A549 (cell line): Measurements from ENCODE around the gene LILRB1. TPM values are rescaled to one million over a fixed set of nuclear protein-coding genes. Genes with fewer than 3 reads are reported as not detected.
"Not testable (repeated sequence)": the region's sequence is repeated elsewhere in the genome, so short reads cannot be mapped to it uniquely, and the experiment has no call there.

Source experiments
- ATAC-seq, 2 experiments: fragments of 200-7000 bp in 1 of 2; fragments of >200 bp in 1 of 2; cut with Nextera tagmentation in 1 of 2; cut with Tn5 transposase in 1 of 2; 3 replicates each; pipeline versions ENCODE4 v1.8.0 to v1.9.1; 2018 to 2020; ENCODE audit warnings: mild to moderate bottlenecking in 1 of 2, moderate library complexity in 1 of 2
- CTCF ChIA-PET: fragments of 300-600 bp; sonication (Branson Sonifier 250); formaldehyde crosslinking; extraction: SDS; loops from one replicate; lab custom pipeline; 2021; ENCODE audit warnings: antibody characterized with exemption, inconsistent platforms; lab: Yijun Ruan, JAX
- POLR2A ChIA-PET: fragments of 350-600 bp; formaldehyde crosslinking; extraction: SDS; loops from one replicate; lab custom pipeline; 2021; ENCODE audit warnings: antibody characterized with exemption, inconsistent platforms; lab: Yijun Ruan, JAX
- DNase-seq, 2 experiments: peaks; one replicate each; pipeline versions ENCODE4 v3.0.0 to v3.0.0-alpha.2; 2011 to 2016; ENCODE audit warnings: low read depth in 1 of 2, low spot score in 1 of 2
- FAIRE-seq: peaks from 2 replicates; lab custom pipeline; 2011; peaks lifted over from hg19 to GRCh38; lab: Jason Lieb, UNC
- H3K27ac ChIP-seq, 2 experiments: fragments of >200 bp; sonication (Bioruptor Twin); formaldehyde crosslinking; 3 replicates each; pipeline ENCODE4 v1.5.1; 2016 to 2017
- H3K4me1 ChIP-seq: fragments of >200 bp; sonication (Bioruptor Twin); formaldehyde crosslinking; 3 replicates; pipeline ENCODE4 v1.6.1; 2016
- H3K4me2 ChIP-seq: fragments of >200 bp; sonication (Bioruptor Twin); formaldehyde crosslinking; 3 replicates; pipeline ENCODE4 v1.6.1; 2016
- H3K4me3 ChIP-seq: fragments of >200 bp; sonication (Bioruptor Twin); formaldehyde crosslinking; 3 replicates; pipeline ENCODE4 v1.5.1; 2016
- H3K9me3 ChIP-seq: fragments of >200 bp; sonication (Bioruptor Twin); formaldehyde crosslinking; 3 replicates; pipeline ENCODE4 v1.6.1; 2016
- BCL3 ChIP-seq: fragments of >200 bp; sonication (Bioruptor Twin); formaldehyde crosslinking; IDR thresholded peaks from 3 replicates; pipeline ENCODE4 v1.6.1; 2016
- BHLHE40 ChIP-seq: IDR thresholded peaks from 2 replicates; pipeline ENCODE4 v1.6.1; 2012; ENCODE audit warnings: low read depth, low read length, inconsistent platforms
- CBX8 ChIP-seq: fragments of 200-600 bp; sonication (generic); IDR thresholded peaks from 2 replicates; pipeline ENCODE4 v1.6.1; 2016
- EHMT2 ChIP-seq: fragments of 200-600 bp; sonication (generic); IDR thresholded peaks from 2 replicates; pipeline ENCODE4 v1.6.1; 2016; ENCODE audit warnings: antibody characterized with exemption, low read depth, mild to moderate bottlenecking, moderate library complexity
- ELK1 ChIP-seq: fragments of 150-350 bp; IDR thresholded peaks from 2 replicates; pipeline ENCODE4 v1.6.1; 2014; ENCODE audit warnings: low read depth, mild to moderate bottlenecking, low read length
- FOSL2 ChIP-seq, 2 experiments: fragments of 450-650 bp in 1 of 2; fragments of >200 bp in 1 of 2; sonication (Bioruptor Twin) in 1 of 2; formaldehyde crosslinking; IDR thresholded peaks; 2 replicates each; pipeline versions ENCODE4 v1.5.0 to v1.6.1; 2016 to 2020; ENCODE audit warnings: mild to moderate bottlenecking in 1 of 2, moderate library complexity in 1 of 2
- FOXS1 ChIP-seq: fragments of 250-450 bp; sonication (Bioruptor Pico); IDR thresholded peaks from 2 replicates; pipeline ENCODE4 v1.5.0; 2020; ENCODE audit warnings: mild to moderate bottlenecking, moderate library complexity
- GATA3 ChIP-seq: IDR thresholded peaks from 2 replicates; pipeline ENCODE4 v1.6.1; 2012; ENCODE audit warnings: borderline replicate concordance
- HEYL ChIP-seq: fragments of 250-450 bp; sonication (Bioruptor Pico); IDR thresholded peaks from 2 replicates; pipeline ENCODE4 v1.8.0; 2021; ENCODE audit warnings: mild to moderate bottlenecking, moderate library complexity
- HOXB13 ChIP-seq: fragments of 250-450 bp; sonication (Bioruptor Pico); IDR thresholded peaks from 2 replicates; pipeline ENCODE4 v1.5.0; 2020; ENCODE audit warnings: low read depth, mild to moderate bottlenecking, moderate library complexity
- JUN ChIP-seq, 2 experiments: fragments of >200 bp; sonication (Bioruptor Twin); formaldehyde crosslinking; IDR thresholded peaks; 2 replicates in 1 of 2; 3 replicates in 1 of 2; pipeline ENCODE4 v1.6.1; 2016 to 2017
- KDM1A ChIP-seq: fragments of 200-600 bp; sonication (generic); IDR thresholded peaks from 2 replicates; pipeline ENCODE4 v1.6.1; 2016; ENCODE audit warnings: low read depth, mild to moderate bottlenecking
- MAFK ChIP-seq: fragments of 450-650 bp; IDR thresholded peaks from 2 replicates; pipeline ENCODE4 v1.6.1; 2014; ENCODE audit not compliant: partially characterized antibody
- NPAS2 ChIP-seq: fragments of 250-450 bp; sonication (Bioruptor Pico); IDR thresholded peaks from 2 replicates; pipeline ENCODE4 v1.8.0; 2022; ENCODE audit warnings: mild to moderate bottlenecking, moderate library complexity, borderline replicate concordance
- PBX3 ChIP-seq: IDR thresholded peaks from 2 replicates; pipeline ENCODE4 v1.6.1; 2012
- PHF8 ChIP-seq: fragments of 200-600 bp; sonication (generic); IDR thresholded peaks from 2 replicates; pipeline ENCODE4 v1.6.1; 2016; ENCODE audit warnings: low read depth, mild to moderate bottlenecking, antibody characterized with exemption, moderate library complexity, borderline replicate concordance
- POLR2A ChIP-seq: IDR thresholded peaks from 2 replicates; pipeline ENCODE4 v1.6.1; 2012; ENCODE audit warnings: mild to moderate bottlenecking, low read length
- RARB ChIP-seq: fragments of 250-450 bp; sonication (Bioruptor Pico); IDR thresholded peaks from 2 replicates; pipeline ENCODE4 v1.8.0; 2021; ENCODE audit warnings: mild to moderate bottlenecking, moderate library complexity
- SMC3 ChIP-seq: fragments of >200 bp; sonication (Bioruptor Twin); formaldehyde crosslinking; IDR thresholded peaks from 3 replicates; pipeline ENCODE4 v1.6.1; 2018; ENCODE audit warnings: inconsistent platforms
- SREBF2 ChIP-seq: fragments of 450-650 bp; IDR thresholded peaks from 2 replicates; pipeline ENCODE4 v1.6.1; 2014; ENCODE audit warnings: mild to moderate bottlenecking, moderate library complexity
- TFCP2L1 ChIP-seq: fragments of 250-450 bp; sonication (Bioruptor Pico); IDR thresholded peaks from 2 replicates; pipeline ENCODE4 v1.5.0; 2021; ENCODE audit warnings: mild to moderate bottlenecking
- TP53 ChIP-seq: fragments of 250-450 bp; sonication (Bioruptor Pico); IDR thresholded peaks from 2 replicates; pipeline ENCODE4 v1.5.0; 2021; ENCODE audit warnings: mild to moderate bottlenecking, moderate library complexity
- ZC3H11A ChIP-seq: fragments of 450-650 bp; IDR thresholded peaks from 2 replicates; pipeline ENCODE4 v1.6.1; 2014; ENCODE audit warnings: antibody characterized with exemption, mild to moderate bottlenecking
- ZNF302 ChIP-seq: fragments of 250-450 bp; sonication (Bioruptor Pico); IDR thresholded peaks from 2 replicates; pipeline ENCODE4 v1.9.0; 2021; ENCODE audit warnings: inconsistent platforms, mild to moderate bottlenecking, moderate library complexity
- WGBS: methylation state at CpG from one replicate; pipeline ENCODE4 v1.1.6; 2017; ENCODE audit errors: missing lambda C conversion rate; 5-methylcytosine and 5-hydroxymethylcytosine counted together
- polyA plus RNA-seq, 4 experiments: library from polyadenylated mRNA; depleted of rRNA in 3 of 4; stranded (reverse); fragments of >200 nt; fragmentation: RNase III in 1 of 4; extraction: RNeasy Plus Mini Kit Qiagen cat#74134 plus additional on column Dnase treatment in 1 of 4; gene quantifications; 2 replicates in 3 of 4; 3 replicates in 1 of 4; pipeline ENCODE4 v1.2.3, GENCODE V29; 2011 to 2017

The LILRB1 gene
- polyA plus RNA-seq, 2 of the 4 experiments (the other 2 are of a cell fraction), result not detected

GRCh38 chr19:54594737-54595136 lies 35.5 kb upstream of the LILRB1 start:
- 3% methylated on average over 5 of the region's 5 CpGs for WGBS
- no peak for DNase-seq
- ChIA-PET POLR2A (no interaction called here), CTCF (no interaction called here)
- no peak for ATAC-seq
- no peak overlapping the region for H3K4me2 ChIP-seq
- no peaks in the 10 kb centered on the region for H3K4me1 ChIP-seq
- FAIRE-seq, result no peak
- TF ChIP-seq MAFK, result no peak
- no peak for TF ChIP-seq ZC3H11A
- no peak for TF ChIP-seq NPAS2 (CRISPR knock-in tag)
- no peak for TF ChIP-seq PHF8
- TF ChIP-seq BCL3, result no peak
- no peak for TF ChIP-seq HEYL (CRISPR knock-in tag)
- no peak for TF ChIP-seq EHMT2
- no peak for TF ChIP-seq ZNF302 (CRISPR knock-in tag)
- H3K9me3 ChIP-seq, result no peaks in the 10 kb centered on the region
- H3K4me3 ChIP-seq, result no peak overlapping the region
- H3K27ac ChIP-seq, result no peak overlapping the region

- 9% methylated on average over 24 of the region's 26 CpGs for WGBS
- H3K27ac ChIP-seq, H3K4me1 ChIP-seq, CTCF ChIA-PET, DNase-seq, H3K9me3 ChIP-seq, FAIRE-seq, H3K4me3 ChIP-seq, POLR2A ChIA-PET, ATAC-seq, H3K4me2 ChIP-seq: not testable (repeated sequence)
Observed at GRCh38 chr19:54595680-54596436, 34.4 kb upstream of the LILRB1 start.

GRCh38 chr19:54600212-54600611 lies 30.1 kb upstream of the LILRB1 start:
- no peak for ATAC-seq
- no peaks in the 10 kb centered on the region for H3K4me1 ChIP-seq
- ChIA-PET POLR2A (no interaction called here), CTCF (no interaction called here)
- no peak overlapping the region for H3K4me3 ChIP-seq
- peaks cover 10% of the 10 kb centered on the region; the same call in 2 of the 3 replicates for H3K9me3 ChIP-seq
- H3K4me2 ChIP-seq, result no peak overlapping the region
- 1% methylated on average over 5 of the region's 5 CpGs for WGBS
- no peak for FAIRE-seq
- TF ChIP-seq HOXB13 (no peak), MAFK (no peak), TP53 (CRISPR knock-in tag) (no peak)
- DNase-seq, result no peak
- no peak overlapping the region for H3K27ac ChIP-seq

- CTCF ChIA-PET, result no interaction called here
- TF ChIP-seq HOXB13 (no peak), NPAS2 (CRISPR knock-in tag) (no peak), ZC3H11A (no peak), TP53 (CRISPR knock-in tag) (no peak), SREBF2 (no peak), BHLHE40 (no peak), GATA3 (no peak), POLR2A (no peak), SMC3 (no peak), BCL3 (no peak), JUN (IDR thresholded peaks at IDR 0.05) (no peak), RARB (CRISPR knock-in tag) (no peak), KDM1A (no peak), FOSL2 (IDR thresholded peaks at IDR 0.05) (no peak), FOSL2 (CRISPR knock-in tag; IDR thresholded peaks at IDR 0.05) (no peak), FOXS1 (CRISPR knock-in tag) (no peak), CBX8 (no peak), HEYL (CRISPR knock-in tag) (no peak), ELK1 (no peak), PBX3 (no peak), TFCP2L1 (no peak)
- no peak for FAIRE-seq
Observed at GRCh38 chr19:54606230-54606629, 24.1 kb upstream of the LILRB1 start.

More at GRCh38 chr19:54606230-54606629, 24.1 kb upstream of the LILRB1 start:
- POLR2A ChIA-PET, result no interaction called here
- Histone ChIP-seq H3K9me3 (peaks cover 19% of the 10 kb centered on the region; the same call in 2 of the 3 replicates), H3K4me1 (no peaks in the 10 kb centered on the region), H3K27ac (no peak overlapping the region), H3K4me2 (no peak overlapping the region), H3K4me3 (no peak overlapping the region)
- DNase-seq, result no peak
- no peak for ATAC-seq
- under 1% methylated on average over 4 of the region's 4 CpGs for WGBS
